A673 (cell line): Measurements from ENCODE around the gene DMGDH. TPM values are rescaled to one million over a fixed set of nuclear protein-coding genes. Genes with fewer than 3 reads are reported as not detected.

ENCODE experiments used
- BruUV-seq: library from RNA; stranded (reverse); fragments of 400-500 nt; replicated peaks from 2 replicates; lab custom pipeline; 2021; lab: Mats Ljungman, UMichigan
- CTCF ChIA-PET: fragments of 300-600 bp; sonication (Branson Sonifier 250); formaldehyde crosslinking; loops from one replicate; lab custom pipeline; 2022; ENCODE audit warnings: antibody characterized with exemption; lab: Charles Lee
- POLR2A ChIA-PET: fragments of 300-600 bp; sonication (Branson Sonifier 250); formaldehyde crosslinking; loops from one replicate; lab custom pipeline; 2022; ENCODE audit warnings: antibody characterized with exemption; ENCODE audit not compliant: low non-redundant PET; lab: Charles Lee
- DNase-seq: peaks from one replicate; pipeline ENCODE4 v3.0.0-alpha.2; 2015; ENCODE audit warnings: low spot score
- H3K27ac ChIP-seq: fragments of 200-600 bp; sonication (generic); 2 replicates; pipeline ENCODE4 v1.5.1; 2016; ENCODE audit warnings: mixed run types, low read depth, mild to moderate bottlenecking, mixed read lengths, antibody characterized with exemption, low read length; ENCODE audit not compliant: poor library complexity, severe bottlenecking
- H3K27me3 ChIP-seq: fragments of 200-600 bp; sonication (generic); replicated peaks from 2 replicates; pipeline ENCODE4 v1.6.1; 2017; ENCODE audit warnings: mixed run types, low read depth, mild to moderate bottlenecking, mixed read lengths, antibody characterized with exemption, low read length; ENCODE audit not compliant: insufficient read depth, poor library complexity
- H3K36me3 ChIP-seq: fragments of 200-600 bp; sonication (generic); 2 replicates; pipeline ENCODE4 v1.6.1; 2016; ENCODE audit warnings: mixed run types, mild to moderate bottlenecking, mixed read lengths, antibody characterized with exemption, low read length; ENCODE audit not compliant: insufficient read depth, poor library complexity, severe bottlenecking
- H3K4me1 ChIP-seq: fragments of 200-600 bp; sonication (generic); 2 replicates; pipeline ENCODE4 v1.6.1; 2017; ENCODE audit warnings: mixed run types, mild to moderate bottlenecking, mixed read lengths, antibody characterized with exemption, low read length; ENCODE audit not compliant: insufficient read depth, poor library complexity, severe bottlenecking
- H3K4me3 ChIP-seq: fragments of 200-600 bp; sonication (generic); 2 replicates; pipeline ENCODE4 v1.5.1; 2016; ENCODE audit warnings: low read depth, mixed run types, mild to moderate bottlenecking, mixed read lengths, low read length; ENCODE audit not compliant: poor library complexity, severe bottlenecking
- H3K9me3 ChIP-seq: fragments of 200-600 bp; sonication (generic); 2 replicates; pipeline ENCODE4 v1.6.1; 2016; ENCODE audit warnings: mixed run types, low read depth, mild to moderate bottlenecking, mixed read lengths, antibody characterized with exemption, low read length; ENCODE audit not compliant: poor library complexity, severe bottlenecking
- CTCF ChIP-seq: fragments of 300-800, 200-600 bp; sonication (generic); conservative IDR thresholded peaks from 2 replicates; pipeline ENCODE4 v1.5.1; 2017; ENCODE audit warnings: low read depth, mild to moderate bottlenecking, antibody characterized with exemption, low read length, moderate library complexity, mixed read lengths
- EZH2 ChIP-seq: fragments of 200-600 bp; sonication (generic); IDR thresholded peaks from 2 replicates; pipeline ENCODE4 v1.6.1; 2017; ENCODE audit warnings: borderline replicate concordance, low read depth, mild to moderate bottlenecking, mixed read lengths, antibody characterized with exemption, low read length; ENCODE audit not compliant: poor library complexity, severe bottlenecking
- intact Hi-C: fragments of 100-400 bp; cut with micrococcal nuclease; formaldehyde crosslinking; loops from one replicate; pipeline ENCODE4 v1.10.0; 2022; ENCODE audit not compliant: unreplicated experiment
- total RNA-seq: library from RNA; stranded (reverse); gene quantifications from 2 replicates; pipeline ENCODE4 v1.2.3, GENCODE V29; 2021

Gene DMGDH
- total RNA-seq, 1 experiment from 2014 or later: 0.15 TPM

DNA sequence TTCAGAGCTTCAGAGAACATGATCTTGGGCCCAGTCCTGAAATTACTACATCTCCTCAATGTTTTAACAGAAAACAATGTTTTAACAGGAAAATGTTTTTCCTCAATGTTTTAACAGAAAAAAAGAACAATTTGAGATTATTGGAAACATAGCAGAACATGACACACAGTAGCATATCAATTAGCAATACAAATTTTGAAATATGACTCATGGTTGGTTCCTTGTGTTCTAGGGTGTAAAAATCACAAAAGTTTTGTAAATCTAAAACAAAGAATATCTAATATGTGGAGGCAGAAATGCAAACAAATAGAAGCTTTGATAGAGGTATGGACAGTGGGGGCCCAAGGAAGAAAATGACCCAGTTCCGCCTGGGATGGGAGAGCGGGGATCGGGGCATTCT is 61.6 kb downstream of the DMGDH start:
- BruUV-seq: no TSS peak
- intact Hi-C loops: no loop called here
- POLR2A ChIA-PET: no interaction called here

GRCh38 chr5:79005936-79006631 is 63.4 kb downstream of the DMGDH start:
- CTCF ChIA-PET: no interaction called here
- Histone ChIP-seq H3K27me3 (no peaks in the 10 kb centered on the region), H3K36me3 (no peaks in the 10 kb centered on the region), H3K4me1 (peaks cover 9% of the 10 kb centered on the region), H3K9me3 (no peaks in the 10 kb centered on the region), H3K4me3 (no peak overlapping the region), H3K27ac (no peak overlapping the region)
- POLR2A ChIA-PET: no interaction called here
- TF ChIP-seq CTCF (no peak), EZH2 (no peak)
- no TSS peak for BruUV-seq
- no peak for DNase-seq
- intact Hi-C loops: no loop called here

More for the DNA sequence above, 61.6 kb downstream of the DMGDH start:
- peaks cover 3% of the 10 kb centered on the region for H3K4me1 ChIP-seq
- H3K27me3 ChIP-seq: no peaks in the 10 kb centered on the region
- no peaks in the 10 kb centered on the region for H3K9me3 ChIP-seq
- no peaks in the 10 kb centered on the region for H3K36me3 ChIP-seq
- H3K4me3 ChIP-seq: no peak overlapping the region
- no peak for DNase-seq
- CTCF ChIA-PET: no interaction called here
- H3K27ac ChIP-seq: no peak overlapping the region
- no peak for TF ChIP-seq EZH2
- no peak for TF ChIP-seq CTCF

DNA sequence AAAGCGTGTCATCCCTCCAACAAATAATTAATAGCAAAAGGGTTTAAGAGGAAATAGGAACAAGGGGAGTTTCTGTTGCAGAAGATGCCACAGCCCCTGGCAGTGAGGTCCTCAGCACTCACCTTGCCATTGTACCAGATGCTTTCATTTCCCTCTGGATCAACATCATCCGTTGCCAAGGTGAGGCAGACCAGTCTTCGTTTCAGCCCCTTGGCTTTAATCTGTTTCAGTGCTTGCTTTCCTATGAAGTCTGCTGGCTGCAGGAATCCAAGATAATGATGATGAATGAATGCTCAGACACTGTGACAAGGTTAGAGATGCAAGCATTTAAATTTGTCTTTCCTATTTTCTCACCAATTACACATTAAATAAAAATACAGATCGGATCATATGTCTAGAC is 64.3 kb downstream of the DMGDH start:
- no TSS peak for BruUV-seq
- H3K27me3 ChIP-seq: no peaks in the 10 kb centered on the region
- no peak for DNase-seq
- TF ChIP-seq CTCF (no peak), EZH2 (no peak)
- POLR2A ChIA-PET: no interaction called here
- peaks cover 9% of the 10 kb centered on the region for H3K4me1 ChIP-seq
- H3K4me3 ChIP-seq: no peak overlapping the region
- CTCF ChIA-PET: no interaction called here
- no peaks in the 10 kb centered on the region for H3K36me3 ChIP-seq
- intact Hi-C loops: no loop called here
- no peak overlapping the region for H3K27ac ChIP-seq
- no peaks in the 10 kb centered on the region for H3K9me3 ChIP-seq
